ENCODE data around the gene EXOC3. TPM values are rescaled to one million over a fixed set of nuclear protein-coding genes. Genes with fewer than 3 reads are reported as not detected.

EXOC3 gene
- total and polyA plus RNA-seq, 2 of the 8 experiments (the other 6 are each of a cell fraction or from before 2014, with no cell fraction given): 14.4 to 30.0 TPM

DNA sequence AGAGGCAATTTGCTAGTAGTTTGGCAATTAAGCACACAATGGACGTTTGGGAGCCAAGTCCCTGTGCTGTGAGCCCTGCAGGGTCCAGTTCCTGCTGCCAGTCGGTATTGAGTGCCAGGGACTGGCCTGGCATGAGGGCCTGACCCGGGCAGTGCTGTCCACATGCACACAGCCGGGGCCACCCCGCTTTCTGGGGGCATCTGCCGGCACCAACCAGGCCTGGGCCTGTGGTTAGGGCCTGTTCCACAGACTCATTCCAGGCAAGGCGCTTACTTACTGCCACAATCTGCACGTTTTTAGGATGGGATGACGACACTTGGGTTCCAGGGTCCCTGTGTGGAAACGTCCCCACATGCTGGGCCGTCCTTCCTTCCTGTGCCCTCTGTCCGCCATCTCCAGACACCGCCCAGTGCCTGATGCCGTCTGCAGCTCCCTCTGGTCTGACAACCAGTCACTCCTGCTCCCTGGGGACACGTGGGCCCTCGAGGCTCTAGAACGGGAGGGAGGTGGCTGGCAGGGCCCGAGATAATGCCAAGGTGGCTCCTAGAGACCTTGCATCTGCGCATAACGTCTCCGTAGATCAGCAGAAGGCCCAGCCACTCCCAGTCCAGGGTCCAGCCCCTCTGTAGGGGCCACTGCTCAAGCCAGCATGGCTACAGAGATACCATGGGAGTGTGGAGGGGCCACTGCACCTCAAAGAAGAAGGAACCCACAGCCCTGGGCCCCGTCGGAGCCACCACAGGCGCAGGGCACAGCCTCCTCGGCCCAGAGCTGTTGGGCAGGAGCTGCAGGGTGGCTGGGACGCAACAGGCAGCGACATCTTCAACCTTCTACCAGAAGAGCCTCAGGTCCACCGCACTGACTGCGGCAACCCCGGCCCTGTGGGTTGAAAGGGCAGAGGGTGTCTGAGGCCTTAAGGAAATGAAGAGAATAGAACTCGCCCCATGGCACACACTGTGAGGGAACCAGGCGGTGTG is 56.5 kb downstream of the EXOC3 start:
- ChIA-PET CTCF (ENCODE audit: partially characterized antibody) (interaction anchor here (1.2 kb wide), 1 partner anchor 53 kb away, joined by 3 read pairs; no protein-coding TSS in a partner anchor), POLR2A (ENCODE audit: partially characterized antibody) (no interaction called here)
- 87% methylated on average over 32 of the region's 32 CpGs; no CpG with 5 or more reads in 1 of the 2 experiments for WGBS, 2 experiments (ENCODE audit: extremely low coverage in 1 of 2, insufficient coverage in 1 of 2, insufficient read length in 1 of 2, insufficient replicate concordance in 2 of 2, low coverage in 1 of 2, low lambda C conversion rate in 2 of 2, missing lambda C conversion rate in 1 of 2)
- H3K27ac ChIP-seq (ENCODE audit: low read depth, low read length): no peak overlapping the region
- H3K9me3 ChIP-seq (ENCODE audit: insufficient read depth in 2 of 2, low read depth in 1 of 2, low read length in 1 of 2): no peaks in the 10 kb centered on the region
- peak overlapping the region; percentile 35; the same call in 1 of the 2 replicates for H4K8ac ChIP-seq (ENCODE audit: extremely low read depth, insufficient read depth, low read length)
- H2BK15ac ChIP-seq (ENCODE audit: low read length): no peak overlapping the region
- H3K79me1 ChIP-seq (ENCODE audit: low read depth, low read length): no peaks in the 10 kb centered on the region
- no peak overlapping the region for H3K18ac ChIP-seq (ENCODE audit: extremely low read depth, low read length)
- H3K14ac ChIP-seq (ENCODE audit: insufficient read length): no peak overlapping the region
- no peak overlapping the region for H2BK120ac ChIP-seq (replicated peaks; ENCODE audit: low read depth, low read length)
- no peak overlapping the region for H4K5ac ChIP-seq (ENCODE audit: insufficient read length, low read depth, low read length)
- no peak overlapping the region for H2AFZ ChIP-seq (ENCODE audit: low read length)
- H3K36me3 ChIP-seq (ENCODE audit: control insufficient read depth in 2 of 4, insufficient read depth in 4 of 4, low read length in 3 of 4): no peaks in the 10 kb centered on the region
- H3K79me2 ChIP-seq (ENCODE audit: control insufficient read depth in 1 of 2, insufficient read depth in 2 of 2, low read length in 2 of 2): no peaks in the 10 kb centered on the region
- no peak overlapping the region for H4K91ac ChIP-seq (replicated peaks; ENCODE audit: insufficient read length, low read length)
- no peak overlapping the region for H3K4me2 ChIP-seq (ENCODE audit: insufficient read depth in 1 of 2, low read depth in 2 of 2, low read length in 2 of 2)
- DNase-seq (ENCODE audit: low read depth in 1 of 2, low spot score in 2 of 2): no peak
- H3K23ac ChIP-seq (ENCODE audit: insufficient read length): no peak overlapping the region
- 0 out of 2 replicates have a peak, but pooled peaks cover 1% of the 10 kb centered on the region for H3K23me2 ChIP-seq (ENCODE audit: low read depth, low read length)
- peaks cover 0 to 7% (median under 1%) of the 10 kb centered on the region in 4 experiments; a peak in 2 of 7 replicates for H3K4me1 ChIP-seq (replicated peaks in 1 of 4; ENCODE audit: control insufficient read depth in 3 of 4, insufficient read depth in 4 of 4, low read length in 3 of 4)
- FAIRE-seq: no peak
- peaks cover 0 to 27% (median 14%) of the 10 kb centered on the region in 4 experiments; a peak in 6 of 7 replicates for H3K27me3 ChIP-seq (replicated peaks in 1 of 4; ENCODE audit: control insufficient read depth in 3 of 4, extremely low read depth in 1 of 4, insufficient read depth in 3 of 4, low read length in 3 of 4)
- H3K4me3 ChIP-seq (ENCODE audit: extremely low read depth in 1 of 4, insufficient read depth in 2 of 4, low read depth in 3 of 4, low read length in 4 of 4): no peak overlapping the region
- H4K20me1 ChIP-seq (replicated peaks in 1 of 2; ENCODE audit: control insufficient read depth in 1 of 2, insufficient read depth in 2 of 2, low read length in 2 of 2): no peaks in the 10 kb centered on the region
- no peak overlapping the region for H3K4ac ChIP-seq (replicated peaks; ENCODE audit: insufficient read length, low read depth, low read length)
- H2AK5ac ChIP-seq (ENCODE audit: low read depth, low read length): no peak overlapping the region
- H2BK5ac ChIP-seq (ENCODE audit: low read depth, low read length): no peak overlapping the region
- H3K9ac ChIP-seq (replicated peaks in 1 of 4; ENCODE audit: extremely low read depth in 1 of 4, low read depth in 3 of 4, low read length in 3 of 4): no peak overlapping the region
- H3K56ac ChIP-seq (replicated peaks; ENCODE audit: insufficient read length, low read depth, low read length): no peak overlapping the region
- H2BK12ac ChIP-seq (ENCODE audit: low read depth, low read length): no peak overlapping the region
- no peak overlapping the region for H2BK20ac ChIP-seq (ENCODE audit: low read length)
- TF ChIP-seq, protein P1, sequence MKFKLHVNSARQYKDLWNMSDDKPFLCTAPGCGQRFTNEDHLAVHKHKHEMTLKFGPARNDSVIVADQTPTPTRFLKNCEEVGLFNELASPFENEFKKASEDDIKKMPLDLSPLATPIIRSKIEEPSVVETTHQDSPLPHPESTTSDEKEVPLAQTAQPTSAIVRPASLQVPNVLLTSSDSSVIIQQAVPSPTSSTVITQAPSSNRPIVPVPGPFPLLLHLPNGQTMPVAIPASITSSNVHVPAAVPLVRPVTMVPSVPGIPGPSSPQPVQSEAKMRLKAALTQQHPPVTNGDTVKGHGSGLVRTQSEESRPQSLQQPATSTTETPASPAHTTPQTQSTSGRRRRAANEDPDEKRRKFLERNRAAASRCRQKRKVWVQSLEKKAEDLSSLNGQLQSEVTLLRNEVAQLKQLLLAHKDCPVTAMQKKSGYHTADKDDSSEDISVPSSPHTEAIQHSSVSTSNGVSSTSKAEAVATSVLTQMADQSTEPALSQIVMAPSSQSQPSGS (IDR thresholded peaks at IDR 0.05; ENCODE audit: low read length): no peak
- no peak for TF ChIP-seq RXRA (IDR thresholded peaks at IDR 0.05; ENCODE audit: insufficient read depth, low read depth, low read length)
- no peak for TF ChIP-seq CBX5 (IDR thresholded peaks at IDR 0.05; ENCODE audit: low read depth, low read length)
- TF ChIP-seq RAD21 (IDR thresholded peaks at IDR 0.05 in 1 of 2, conservative IDR thresholded peaks at IDR 0.05 in 1 of 2; ENCODE audit: low read depth in 2 of 2, low read length in 2 of 2): no peak
- TF ChIP-seq CTBP2 (IDR thresholded peaks at IDR 0.05; ENCODE audit: borderline replicate concordance, insufficient read depth, insufficient read length, low read length): no peak
- TF ChIP-seq SRF (IDR thresholded peaks at IDR 0.05; ENCODE audit: low read depth, low read length): no peak
